Activated CD8-positive, alpha-beta memory T cell treated with anti-CD3 and anti-CD28 coated beads, Interleukin-2, amount 10 ng/mL, durations not matched to agents 7 days and 5 days (primary cell): ENCODE measurements around the gene KASH5. TPM values are rescaled to one million over a fixed set of nuclear protein-coding genes. Genes with fewer than 3 reads are reported as not detected.

Source experiments
- ATAC-seq: fragments of 150-1000 bp; cut with Tn5 transposase; one replicate; pipeline ENCODE4 v1.10.0; 2021; ENCODE audit warnings: moderate library complexity
- CTCF ChIA-PET: fragments of 350-600 bp; sonication (Branson Sonifier 250); formaldehyde crosslinking; loops from one replicate; lab custom pipeline; 2021; ENCODE audit warnings: antibody characterized with exemption; lab: Charles Lee
- DNase-seq: peaks from one replicate; pipeline ENCODE4 v3.0.0-alpha.2; 2020
- H3K27ac Mint-ChIP-seq: one replicate; pipeline ENCODE4 v1.8.0; 2021; ENCODE audit warnings: mild to moderate bottlenecking, mixed read lengths
- H3K27me3 Mint-ChIP-seq: one replicate; pipeline ENCODE4 v1.8.0; 2021; ENCODE audit warnings: mixed read lengths
- H3K36me3 Mint-ChIP-seq: one replicate; pipeline ENCODE4 v1.8.0; 2021; ENCODE audit warnings: mild to moderate bottlenecking, mixed read lengths
- H3K4me1 Mint-ChIP-seq: one replicate; pipeline ENCODE4 v1.8.0; 2021; ENCODE audit warnings: mixed read lengths
- H3K4me3 Mint-ChIP-seq: one replicate; pipeline ENCODE4 v1.8.0; 2021; ENCODE audit warnings: mild to moderate bottlenecking, moderate library complexity, mixed read lengths
- H3K9me3 Mint-ChIP-seq: one replicate; pipeline ENCODE4 v1.8.0; 2022; ENCODE audit warnings: low read depth, mixed read lengths
- total RNA-seq, 2 experiments: library from RNA; stranded (reverse); gene quantifications; one replicate each; pipeline ENCODE4 v1.2.3, GENCODE V29; 2021

Gene KASH5
- total RNA-seq, 2 experiments from 2014 or later = 0.64 TPM; not detected in 1

GRCh38 chr19:49422407-49423070, 34.5 kb downstream of the KASH5 start:
- Mint-ChIP-seq H3K4me1 (peaks cover 35% of the 10 kb centered on the region), H3K4me3 (peak overlapping the region; percentile 66), H3K27me3 (peaks cover 93% of the 10 kb centered on the region), H3K36me3 (peaks cover 2% of the 10 kb centered on the region), H3K9me3 (no peaks in the 10 kb centered on the region), H3K27ac (peak overlapping the region; percentile 52)
- ATAC-seq (peak; percentile 84), DNase-seq (peak; percentile 77)
- CTCF ChIA-PET = interaction anchor here (0.6 to 7.4 kb wide), 14 partner anchors 8 to 195 kb away, joined by 3 to 52 read pairs (median 4); partner anchors contain the start of gene PIH1D1

GRCh38 chr19:49423071-49423984, 35.3 kb downstream of the KASH5 start, which contains the start of gene PTH2:
PTH2 (minus strand) TSS chr19:49423441; CDS start chr19:49423339, 102 bp downstream.
- ATAC-seq (no peak), DNase-seq (no peak)
- H3K27me3 Mint-ChIP-seq = peaks cover 92% of the 10 kb centered on the region
- peaks cover 2% of the 10 kb centered on the region for H3K36me3 Mint-ChIP-seq
- peak within 1 kb of the TSS; percentile 52 for H3K27ac Mint-ChIP-seq
- H3K9me3 Mint-ChIP-seq = no peaks in the 10 kb centered on the region
- peaks cover 41% of the 10 kb centered on the region for H3K4me1 Mint-ChIP-seq
- peak within 1 kb of the TSS; percentile 66 for H3K4me3 Mint-ChIP-seq
- CTCF ChIA-PET = interaction anchor here (0.9 to 7.4 kb wide), 5 partner anchors 13 to 53 kb away, joined by 3 to 52 read pairs (median 10); partner anchors contain the start of gene PIH1D1

GRCh38 chr19:49423985-49424303, 35.9 kb downstream of the KASH5 start:
- ATAC-seq = no peak
- Mint-ChIP-seq H3K4me1 (peaks cover 46% of the 10 kb centered on the region), H3K27me3 (peaks cover 93% of the 10 kb centered on the region), H3K27ac (no peak overlapping the region), H3K4me3 (peak overlapping the region; percentile 24), H3K9me3 (no peaks in the 10 kb centered on the region), H3K36me3 (peaks cover 2% of the 10 kb centered on the region)
- no peak for DNase-seq
- CTCF ChIA-PET = interaction anchor here (0.9 to 7.4 kb wide), 4 partner anchors 13 to 52 kb away, joined by 3 to 52 read pairs (median 10); no protein-coding TSS in a partner anchor

- H3K36me3 Mint-ChIP-seq = peaks cover 2% of the 10 kb centered on the region
- CTCF ChIA-PET = interaction anchor here (0.7 to 7.4 kb wide), 13 partner anchors 8 to 51 kb away, joined by 3 to 52 read pairs (median 4); partner anchors contain the start of gene KASH5
- no peak for ATAC-seq
- no peaks in the 10 kb centered on the region for H3K9me3 Mint-ChIP-seq
- peaks cover 46% of the 10 kb centered on the region for H3K4me1 Mint-ChIP-seq
- H3K27ac Mint-ChIP-seq = no peak within 1 kb of the TSS
- DNase-seq = no peak
- H3K27me3 Mint-ChIP-seq = peaks cover 92% of the 10 kb centered on the region
- no peak within 1 kb of the TSS for H3K4me3 Mint-ChIP-seq
Observed at GRCh38 chr19:49425178-49425577, 37.1 kb downstream of the KASH5 start, which contains the start of gene GFY. GFY (plus strand) TSS chr19:49425388; CDS start chr19:49426431, 1,043 bp downstream.

GRCh38 chr19:49425922-49426592, 38.0 kb downstream of the KASH5 start:
- no peak for ATAC-seq
- Mint-ChIP-seq H3K27ac (no peak overlapping the region), H3K36me3 (peaks cover 2% of the 10 kb centered on the region), H3K4me3 (no peak overlapping the region), H3K4me1 (peaks cover 50% of the 10 kb centered on the region), H3K27me3 (peaks cover 91% of the 10 kb centered on the region), H3K9me3 (no peaks in the 10 kb centered on the region)
- no peak for DNase-seq
- CTCF ChIA-PET = interaction anchor here (1.2 to 7.4 kb wide), 13 partner anchors 9 to 50 kb away, joined by 3 to 52 read pairs (median 7); partner anchors contain the start of gene SLC17A7

GRCh38 chr19:49427339-49427738, 39.3 kb downstream of the KASH5 start:
- Mint-ChIP-seq H3K4me1 (peaks cover 44% of the 10 kb centered on the region), H3K4me3 (no peak overlapping the region), H3K27me3 (peaks cover 89% of the 10 kb centered on the region), H3K27ac (no peak overlapping the region), H3K36me3 (peaks cover 5% of the 10 kb centered on the region), H3K9me3 (no peaks in the 10 kb centered on the region)
- no peak for ATAC-seq
- CTCF ChIA-PET = interaction anchor here (0.9 to 7.4 kb wide), 8 partner anchors 9 to 229 kb away, joined by 3 to 52 read pairs (median 8); partner anchors contain the start of gene SLC17A7
- no peak for DNase-seq

GRCh38 chr19:49427855-49428546, 40.0 kb downstream of the KASH5 start:
- peaks cover 90% of the 10 kb centered on the region for H3K27me3 Mint-ChIP-seq
- H3K36me3 Mint-ChIP-seq = peaks cover 5% of the 10 kb centered on the region
- H3K27ac Mint-ChIP-seq = no peak overlapping the region
- DNase-seq (peak; percentile 62), ATAC-seq (peak; percentile 62)
- H3K9me3 Mint-ChIP-seq = no peaks in the 10 kb centered on the region
- peaks cover 39% of the 10 kb centered on the region for H3K4me1 Mint-ChIP-seq
- CTCF ChIA-PET = interaction anchor here (0.6 to 7.4 kb wide), 7 partner anchors 14 to 229 kb away, joined by 3 to 52 read pairs (median 3); partner anchors contain the start of gene SLC17A7
- no peak overlapping the region for H3K4me3 Mint-ChIP-seq

- H3K4me1 Mint-ChIP-seq = peaks cover 38% of the 10 kb centered on the region
- no peaks in the 10 kb centered on the region for H3K9me3 Mint-ChIP-seq
- ATAC-seq (no peak), DNase-seq (no peak)
- CTCF ChIA-PET = interaction anchor here (1.4 to 7.4 kb wide), 7 partner anchors 9 to 118 kb away, joined by 3 to 52 read pairs (median 5); no protein-coding TSS in a partner anchor
- H3K27ac Mint-ChIP-seq = no peak overlapping the region
- no peak overlapping the region for H3K4me3 Mint-ChIP-seq
- H3K27me3 Mint-ChIP-seq = peaks cover 92% of the 10 kb centered on the region
- H3K36me3 Mint-ChIP-seq = peaks cover 3% of the 10 kb centered on the region
Observed at GRCh38 chr19:49428547-49429451, 40.8 kb downstream of the KASH5 start.

GRCh38 chr19:49430172-49430677, 42.2 kb downstream of the KASH5 start:
- H3K4me3 Mint-ChIP-seq = no peak overlapping the region
- H3K27me3 Mint-ChIP-seq = peaks cover 92% of the 10 kb centered on the region
- CTCF ChIA-PET = interaction anchor here (1.1 to 4.8 kb wide), 6 partner anchors 11 to 39 kb away, joined by 3 to 23 read pairs (median 4); no protein-coding TSS in a partner anchor
- DNase-seq (no peak), ATAC-seq (no peak)
- peaks cover 34% of the 10 kb centered on the region for H3K4me1 Mint-ChIP-seq
- H3K36me3 Mint-ChIP-seq = peaks cover 3% of the 10 kb centered on the region
- H3K9me3 Mint-ChIP-seq = no peaks in the 10 kb centered on the region
- no peak overlapping the region for H3K27ac Mint-ChIP-seq

GRCh38 chr19:49430678-49431329, 42.8 kb downstream of the KASH5 start:
- peaks cover 92% of the 10 kb centered on the region for H3K27me3 Mint-ChIP-seq
- ATAC-seq (no peak), DNase-seq (no peak)
- H3K27ac Mint-ChIP-seq = no peak overlapping the region
- peaks cover 3% of the 10 kb centered on the region for H3K36me3 Mint-ChIP-seq
- CTCF ChIA-PET = interaction anchor here (0.6 to 4.8 kb wide), 5 partner anchors 11 to 39 kb away, joined by 3 to 23 read pairs (median 9); no protein-coding TSS in a partner anchor
- no peak overlapping the region for H3K4me3 Mint-ChIP-seq
- H3K9me3 Mint-ChIP-seq = no peaks in the 10 kb centered on the region
- H3K4me1 Mint-ChIP-seq = peaks cover 34% of the 10 kb centered on the region
